Sigmoid colon (tissue), 7 donors: ENCODE measurements around the gene NTRK1. TPM values are rescaled to one million over a fixed set of nuclear protein-coding genes. Genes with fewer than 3 reads are reported as not detected.

ENCODE experiments used
- DNase-seq: peaks from one replicate; pipeline ENCODE4 v3.0.0-alpha.2; 2019
- H3K27ac ChIP-seq, 4 donors: fragments of 200-600 bp; sonication (generic); one replicate each; pipeline ENCODE4 v1.5.1; 2016 to 2019; ENCODE audit warnings: mild to moderate bottlenecking in 1 of 4
- H3K27me3 ChIP-seq, 3 donors: fragments of 200-600 bp; sonication (generic); one replicate each; pipeline ENCODE4 v1.5.1; 2019; ENCODE audit warnings: mild to moderate bottlenecking in 1 of 3
- H3K36me3 ChIP-seq, 4 donors: fragments of 200-600 bp; sonication (generic); one replicate each; pipeline ENCODE4 v1.5.1; 2016 to 2019
- H3K4me1 ChIP-seq, 4 donors: fragments of 200-600 bp; sonication (generic); one replicate each; pipeline ENCODE4 v1.5.1; 2017 to 2019
- H3K4me3 ChIP-seq, 4 donors: fragments of 200-600 bp; sonication (generic); one replicate each; pipeline ENCODE4 v1.5.1; 2017 to 2019; ENCODE audit warnings: mild to moderate bottlenecking in 2 of 4, moderate library complexity in 1 of 4
- H3K9me3 ChIP-seq, 4 donors: fragments of 200-600 bp in 3 of 4; sonication (generic) in 3 of 4; one replicate each; pipeline versions ENCODE4 v1.5.1 to v1.6.1; 2013 to 2019
- CTCF ChIP-seq, 4 experiments: fragments of 450-650 bp in 3 of 4; fragments of 200-600 bp in 1 of 4; IDR thresholded peaks; one replicate each; pipeline ENCODE4 v1.5.1; 2016 to 2019; ENCODE audit warnings: antibody characterized with exemption in 4 of 4, mild to moderate bottlenecking in 3 of 4, moderate library complexity in 2 of 4
- EP300 ChIP-seq, 4 donors: sonication (generic); formaldehyde crosslinking; IDR thresholded peaks; one replicate each; pipeline ENCODE4 v1.6.1; 2017; ENCODE audit warnings: antibody characterized with exemption in 4 of 4
- POLR2A ChIP-seq, 2 donors: fragments of 450-650 bp; IDR thresholded peaks; one replicate each; pipeline ENCODE4 v1.6.1; 2016; ENCODE audit warnings: antibody characterized with exemption in 2 of 2, mild to moderate bottlenecking in 2 of 2, moderate library complexity in 2 of 2
- POLR2AphosphoS5 ChIP-seq, 4 donors: sonication (generic); formaldehyde crosslinking; IDR thresholded peaks; one replicate each; pipeline ENCODE4 v1.6.1; 2017; ENCODE audit warnings: antibody characterized with exemption in 4 of 4
- WGBS, 2 donors: extraction: QIAGEN DNeasy Blood & Tissue Kit; methylation state at CpG; one replicate each; pipeline ENCODE4 v1.1.7; 2013; 5-methylcytosine and 5-hydroxymethylcytosine counted together
- intact Hi-C: fragments of 100-400 bp; cut with DNase I; formaldehyde crosslinking; loops from one replicate; pipeline ENCODE4 v1.15.1; 2023
- polyA plus RNA-seq, 3 donors: library from polyadenylated mRNA; stranded (reverse); fragments of 200-250 nt; gene quantifications; one replicate each; pipeline ENCODE4 v1.2.3, GENCODE V29; 2013
- total RNA-seq, 4 donors: library from RNA; depleted of rRNA; stranded (reverse); fragments of >200 nt; gene quantifications; one replicate each; pipeline ENCODE4 v1.1.0, GENCODE V29; 2016
- donor health status: healthy with polysubstance abuse.
- donor health status: Bipolar disorder and iron deficiency.
- donor health status: healthy.

Gene NTRK1
- total and polyA plus RNA-seq, 7 donors, result 0.42 to 4.9 (median 2.0) TPM; not detected in 1

- Histone ChIP-seq H3K36me3 (no peaks in the 10 kb centered on the region), H3K4me1 (no peaks in the 10 kb centered on the region), H3K27ac (no peak overlapping the region), H3K9me3 (no peaks in the 10 kb centered on the region), H3K27me3 (peaks cover 0 to 15% (median 0%) of the 10 kb centered on the region in 3 donors), H3K4me3 (no peak overlapping the region)
- DNase-seq, result no peak
- WGBS, 2 donors, result 75 to 81% methylated on average over 5 of the region's 5 CpGs
- TF ChIP-seq CTCF (IDR thresholded peaks at IDR 0.05) (no peak), POLR2AphosphoS5 (IDR thresholded peaks at IDR 0.05) (no peak), POLR2A (IDR thresholded peaks at IDR 0.05) (no peak), EP300 (IDR thresholded peaks at IDR 0.05) (no peak)
- intact Hi-C loops, result loop anchor here (5.0 kb wide), 1 partner anchor 163 kb away; no protein-coding TSS in a partner anchor
Observed at GRCh38 chr1:156909671-156910070, 49.0 kb downstream of the NTRK1 start.

- Histone ChIP-seq H3K36me3 (no peaks in the 10 kb centered on the region), H3K27ac (no peak overlapping the region), H3K4me3 (no peak overlapping the region), H3K9me3 (no peaks in the 10 kb centered on the region), H3K4me1 (no peaks in the 10 kb centered on the region), H3K27me3 (peaks cover 0 to 15% (median 0%) of the 10 kb centered on the region in 3 donors)
- TF ChIP-seq EP300 (IDR thresholded peaks at IDR 0.05) (no peak), CTCF (IDR thresholded peaks at IDR 0.05) (peak in 3 of 4 experiments; percentile 43 to 87 (median 56))
- 12 to 54% methylated on average over 18 of the region's 18 CpGs for WGBS, 2 donors
- no peak for DNase-seq
- intact Hi-C loops, result loop anchor here (5.0 kb wide), 1 partner anchor 162 kb away; no protein-coding TSS in a partner anchor
Observed at GRCh38 chr1:156910309-156910782, 49.7 kb downstream of the NTRK1 start.

GRCh38 chr1:156911577-156912298, 51.1 kb downstream of the NTRK1 start:
- DNase-seq, result no peak
- peaks cover 0 to 15% (median 6%) of the 10 kb centered on the region in 3 donors for H3K27me3 ChIP-seq
- TF ChIP-seq POLR2AphosphoS5 (IDR thresholded peaks at IDR 0.05), result no peak
- no peak for TF ChIP-seq POLR2A (IDR thresholded peaks at IDR 0.05)
- TF ChIP-seq EP300 (IDR thresholded peaks at IDR 0.05), result no peak
- no peak for TF ChIP-seq CTCF (IDR thresholded peaks at IDR 0.05)
- no peak overlapping the region for H3K27ac ChIP-seq
- H3K9me3 ChIP-seq, result no peaks in the 10 kb centered on the region
- no peak overlapping the region for H3K4me3 ChIP-seq
- H3K4me1 ChIP-seq, result no peaks in the 10 kb centered on the region
- WGBS, 2 donors, result 65 to 66% methylated on average over 6 of the region's 6 CpGs
- peaks cover 0 to 4% (median 0%) of the 10 kb centered on the region in 4 donors for H3K36me3 ChIP-seq
- intact Hi-C loops, result loop anchor here (5.0 kb wide), 1 partner anchor 161 kb away; no protein-coding TSS in a partner anchor

- H3K27ac ChIP-seq, result no peak overlapping the region
- TF ChIP-seq POLR2AphosphoS5 (IDR thresholded peaks at IDR 0.05), result no peak
- no peak for TF ChIP-seq EP300 (IDR thresholded peaks at IDR 0.05)
- TF ChIP-seq CTCF (IDR thresholded peaks at IDR 0.05), result no peak
- no peak for TF ChIP-seq POLR2A (IDR thresholded peaks at IDR 0.05)
- no peak overlapping the region for H3K4me3 ChIP-seq
- DNase-seq, result no peak
- intact Hi-C loops, result loop anchor here (5.0 kb wide), 1 partner anchor 160 kb away; no protein-coding TSS in a partner anchor
- H3K9me3 ChIP-seq, result no peaks in the 10 kb centered on the region
- WGBS, 2 donors, result 74 to 87% methylated on average over 2 of the region's 2 CpGs
- no peaks in the 10 kb centered on the region for H3K4me1 ChIP-seq
- H3K27me3 ChIP-seq, result peaks cover 0 to 15% (median 6%) of the 10 kb centered on the region in 3 donors
- peaks cover 0 to 4% (median 0%) of the 10 kb centered on the region in 4 donors for H3K36me3 ChIP-seq
Observed at GRCh38 chr1:156912310-156912709, 51.6 kb downstream of the NTRK1 start.
